GM19438 (cell line): Measurements from ENCODE around the gene PSG1.
"Not testable (repeated sequence)": the region's sequence is repeated elsewhere in the genome, so short reads cannot be mapped to it uniquely, and the experiment has no call there.

Experiments
- ATAC-seq: cut with Tn5 transposase; IDR thresholded peaks from one replicate; pipeline ENCODE4 v1.9.1; 2021; ENCODE audit warnings: low read depth; ENCODE audit not compliant: unreplicated experiment

Gene PSG1

DNA sequence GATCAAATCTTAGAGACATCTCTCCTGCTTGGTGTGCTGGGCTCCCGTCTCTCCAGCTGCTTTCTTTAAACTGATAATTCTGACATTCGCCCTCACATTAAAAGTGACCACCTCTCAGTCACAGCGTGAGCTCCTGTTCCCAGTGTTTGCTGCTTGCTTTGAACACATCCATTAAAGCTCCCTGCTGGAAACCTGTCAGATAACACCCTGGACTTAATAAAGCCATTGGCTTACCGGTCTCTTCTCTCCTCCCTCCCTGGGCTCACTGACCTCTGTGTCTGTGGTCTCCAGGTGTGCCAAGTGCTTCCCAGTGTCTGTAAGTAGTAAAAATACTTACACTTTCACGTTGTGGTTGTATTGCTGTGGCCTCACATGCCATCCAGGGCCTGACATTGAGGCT lies 2.5 kb upstream of the PSG1 start:
- not testable (repeated sequence) for ATAC-seq

GRCh38 chr19:42881279-42881678 lies 1.8 kb upstream of the PSG1 start:
- ATAC-seq, result not testable (repeated sequence)

GRCh38 chr19:42880621-42881020 lies 1.1 kb upstream of the PSG1 start:
- ATAC-seq, result not testable (repeated sequence)

GRCh38 chr19:42876596-42876995 lies 2.9 kb downstream of the PSG1 start:
- ATAC-seq, result not testable (repeated sequence)

DNA sequence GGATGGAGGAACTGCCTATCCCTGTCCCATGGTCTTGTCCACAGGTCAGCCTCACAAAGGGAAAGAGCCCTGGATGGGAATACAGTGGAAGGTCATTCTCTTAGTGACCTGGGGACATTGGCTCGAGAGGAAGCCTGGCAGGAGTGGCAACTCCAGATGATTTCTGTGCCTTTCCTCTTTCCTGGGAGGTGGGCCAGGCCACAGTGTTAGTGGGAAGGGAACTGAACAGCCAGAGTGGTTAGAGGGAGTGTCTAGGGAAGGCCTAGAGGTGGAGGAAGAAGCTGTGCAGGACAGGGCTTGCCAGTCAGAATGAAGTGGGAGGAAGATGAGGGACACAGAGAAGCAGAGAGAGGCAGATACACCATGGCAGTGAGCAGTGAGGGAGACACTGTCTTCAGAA lies 3.6 kb downstream of the PSG1 start:
- ATAC-seq, result not testable (repeated sequence)

DNA sequence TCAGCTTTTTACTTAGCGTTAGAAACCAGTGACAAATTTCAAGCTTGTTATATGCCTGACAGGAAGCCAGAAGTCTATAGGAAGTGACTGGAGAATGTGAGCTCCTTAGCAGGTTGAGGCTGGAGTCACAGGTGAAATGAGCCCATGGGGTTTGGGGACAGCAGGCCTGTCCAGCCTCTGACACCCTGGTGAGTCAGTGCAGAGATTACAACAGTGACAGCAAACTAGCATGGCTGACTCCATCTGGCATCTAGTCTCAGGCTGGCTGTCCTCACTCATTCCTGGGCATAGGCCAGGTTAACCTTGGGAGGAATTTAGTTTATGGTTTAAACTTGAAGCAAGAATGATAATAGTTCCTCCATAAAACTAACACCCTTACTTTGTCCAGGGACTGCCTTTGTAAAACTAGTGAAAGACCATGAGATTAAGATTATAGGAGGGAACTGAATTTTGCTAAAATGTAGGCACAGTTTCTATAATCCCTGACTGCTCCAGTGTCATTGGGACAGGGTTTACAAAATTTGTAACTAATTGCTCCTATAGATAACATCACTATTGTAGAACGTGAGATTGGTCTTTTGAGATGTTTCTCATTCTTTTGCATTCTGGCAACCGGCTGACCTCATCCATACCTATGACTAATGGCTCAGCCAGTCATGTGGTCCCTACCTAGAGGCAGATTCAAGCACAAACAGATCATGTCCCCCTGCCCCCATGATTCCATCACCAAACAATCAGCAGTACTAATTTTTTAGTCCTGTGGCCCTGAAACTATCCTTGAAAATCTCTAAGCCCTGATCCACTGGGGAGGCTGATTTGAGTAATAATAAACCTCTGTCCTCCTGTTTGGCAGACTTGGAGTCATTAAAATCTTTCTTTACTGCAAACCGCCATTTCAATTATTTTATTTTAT lies 4.4 kb downstream of the PSG1 start:
- ATAC-seq, result not testable (repeated sequence)

- ATAC-seq, result not testable (repeated sequence)
These were observed 5.4 kb downstream of the PSG1 start for GRCh38 chr19:42874136-42874535.

DNA sequence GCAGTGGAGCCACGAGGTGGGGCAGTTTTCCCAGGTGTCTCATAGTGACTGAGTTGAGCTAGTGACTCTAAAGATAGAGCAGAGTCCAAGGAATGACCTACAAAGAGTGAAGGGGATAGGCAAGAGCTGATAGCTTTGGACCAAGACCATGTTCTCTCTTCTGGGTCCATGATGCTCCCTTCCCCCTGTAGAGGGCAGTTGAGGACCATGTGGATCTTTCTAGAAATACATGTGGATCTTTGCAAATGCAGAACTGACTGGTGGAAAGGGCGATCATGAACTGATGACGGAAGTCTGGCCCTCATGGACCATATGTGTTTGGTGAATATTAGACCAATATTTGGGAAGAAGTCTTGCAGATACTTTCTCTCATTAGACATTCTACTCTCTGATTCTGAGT lies 6.9 kb downstream of the PSG1 start:
- no peak for ATAC-seq

DNA sequence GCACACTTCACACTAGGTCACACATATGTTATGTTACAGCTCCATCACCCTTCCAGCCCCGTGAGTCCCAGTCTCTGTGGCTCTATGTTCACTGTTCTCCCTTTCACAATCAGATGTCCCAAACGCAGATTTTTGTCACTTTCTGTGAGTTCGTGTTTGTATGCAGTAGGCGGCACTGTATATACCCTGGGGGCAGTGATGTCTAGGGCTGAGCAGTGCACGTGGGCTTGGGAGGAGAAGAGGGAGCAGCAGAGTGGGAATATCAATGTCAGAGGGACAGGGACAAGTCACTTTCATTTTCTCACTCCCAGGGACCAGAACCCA lies 22.0 kb downstream of the PSG1 start:
- no peak for ATAC-seq

DNA sequence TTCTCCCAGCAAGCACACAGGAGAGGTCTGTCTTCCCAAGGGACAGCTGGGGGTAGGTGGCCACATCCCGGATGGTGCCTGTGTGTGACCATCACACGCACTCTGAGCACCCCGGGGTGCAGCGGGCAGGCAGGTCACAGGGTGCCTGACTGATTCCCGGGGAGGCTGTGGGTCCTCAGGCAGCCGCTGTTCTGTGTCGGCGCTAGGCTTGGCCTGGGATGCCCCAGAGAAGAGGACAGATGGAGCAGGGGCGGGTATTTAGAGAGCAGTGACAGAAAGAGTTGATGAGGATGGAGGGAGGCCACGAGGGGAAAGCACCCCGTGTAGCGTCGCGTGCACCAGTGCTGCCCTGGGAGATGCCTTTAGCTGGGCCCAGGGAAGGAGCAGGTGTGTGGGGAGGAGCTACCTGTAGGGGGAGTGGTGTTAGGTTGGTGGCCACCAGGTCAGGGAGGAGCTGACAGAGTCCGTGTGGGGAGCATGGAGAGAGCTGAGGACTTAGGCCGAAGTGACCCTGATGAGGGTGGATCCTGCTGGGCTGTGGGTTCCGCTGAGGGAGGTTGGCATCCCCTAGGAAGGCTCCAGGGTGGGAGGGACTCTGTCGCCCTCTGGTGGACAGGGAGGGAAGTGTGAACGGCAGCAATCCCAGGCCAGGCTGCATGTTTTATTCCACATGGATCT lies 22.5 kb downstream of the PSG1 start:
- ATAC-seq, result not testable (repeated sequence)

DNA sequence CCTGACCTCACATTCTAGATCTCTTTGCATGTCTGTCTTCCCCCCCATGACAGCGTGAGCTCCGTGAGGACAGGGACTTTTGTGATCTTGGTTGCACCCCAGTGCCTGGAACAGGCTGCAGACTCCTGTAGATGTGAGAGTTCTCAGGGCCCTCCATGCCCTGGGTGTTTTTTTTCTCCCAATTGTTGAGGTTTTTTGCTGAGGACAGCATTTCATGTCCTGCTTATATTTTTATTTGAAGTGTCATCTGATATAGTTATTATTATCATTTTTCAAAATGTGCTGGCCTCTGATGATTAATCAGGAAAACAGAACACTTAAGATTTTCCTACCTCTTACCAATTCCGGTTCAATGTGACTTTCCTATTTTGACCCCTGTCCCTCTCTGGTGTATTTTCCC lies 24.8 kb downstream of the PSG1 start:
- not testable (repeated sequence) for ATAC-seq

DNA sequence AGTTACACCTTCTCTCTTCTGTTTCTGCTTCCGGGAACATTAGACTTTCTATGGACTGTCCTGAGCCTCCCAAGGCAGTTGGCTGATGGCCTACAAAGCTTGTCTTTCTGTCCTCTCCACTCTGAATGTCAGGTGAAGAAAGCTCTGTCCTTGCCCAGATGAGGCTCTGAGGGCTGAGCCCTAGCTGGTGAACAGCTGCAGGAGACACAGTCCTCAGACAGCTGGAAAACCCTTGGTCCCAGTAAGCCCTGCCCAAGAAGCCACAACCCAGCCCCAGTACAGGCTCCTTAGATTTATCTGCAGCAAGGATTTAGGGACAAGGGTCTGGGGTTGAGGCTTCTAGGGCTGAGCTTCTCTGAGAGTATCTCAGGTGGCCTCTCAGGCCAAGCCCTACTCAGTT lies 26.3 kb downstream of the PSG1 start:
- ATAC-seq, result not testable (repeated sequence)

- not testable (repeated sequence) for ATAC-seq
These were observed 26.7 kb downstream of the PSG1 start for GRCh38 chr19:42852821-42853220.

DNA sequence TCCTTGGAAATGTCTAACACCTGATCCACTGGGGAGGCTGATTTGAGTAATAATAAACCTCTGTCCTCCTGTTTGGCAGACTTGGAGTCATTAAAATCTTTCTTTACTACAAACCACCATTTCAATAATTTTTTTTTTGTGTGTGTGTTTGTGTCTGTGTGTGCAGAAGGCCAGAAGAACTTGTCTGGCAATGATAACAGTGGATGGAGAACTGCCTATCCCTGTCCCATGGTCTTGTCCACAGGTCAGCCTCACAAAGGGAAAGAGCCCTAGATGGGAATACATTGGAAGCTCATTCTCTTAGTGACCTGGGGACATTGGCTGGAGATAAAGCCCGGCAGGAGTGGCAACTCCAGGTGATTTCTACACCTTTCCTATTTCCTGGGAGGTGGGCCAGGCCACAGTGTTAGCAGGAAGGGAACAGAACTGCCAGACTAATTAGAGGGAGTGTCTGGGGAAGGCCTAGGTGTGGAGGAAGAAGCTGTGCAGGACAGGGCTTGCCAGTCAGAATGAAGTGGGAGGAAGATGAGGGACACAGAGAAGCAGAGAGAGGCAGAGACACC lies 27.7 kb downstream of the PSG1 start:
- ATAC-seq, result not testable (repeated sequence)

GRCh38 chr19:42850981-42851717 lies 28.4 kb downstream of the PSG1 start:
- ATAC-seq, result no peak

- ATAC-seq, result no peak
These were observed 32.9 kb downstream of the PSG1 start for GRCh38 chr19:42846597-42846996.

- ATAC-seq, result not testable (repeated sequence)
These were observed 35.9 kb downstream of the PSG1 start for GRCh38 chr19:42843631-42844030.

DNA sequence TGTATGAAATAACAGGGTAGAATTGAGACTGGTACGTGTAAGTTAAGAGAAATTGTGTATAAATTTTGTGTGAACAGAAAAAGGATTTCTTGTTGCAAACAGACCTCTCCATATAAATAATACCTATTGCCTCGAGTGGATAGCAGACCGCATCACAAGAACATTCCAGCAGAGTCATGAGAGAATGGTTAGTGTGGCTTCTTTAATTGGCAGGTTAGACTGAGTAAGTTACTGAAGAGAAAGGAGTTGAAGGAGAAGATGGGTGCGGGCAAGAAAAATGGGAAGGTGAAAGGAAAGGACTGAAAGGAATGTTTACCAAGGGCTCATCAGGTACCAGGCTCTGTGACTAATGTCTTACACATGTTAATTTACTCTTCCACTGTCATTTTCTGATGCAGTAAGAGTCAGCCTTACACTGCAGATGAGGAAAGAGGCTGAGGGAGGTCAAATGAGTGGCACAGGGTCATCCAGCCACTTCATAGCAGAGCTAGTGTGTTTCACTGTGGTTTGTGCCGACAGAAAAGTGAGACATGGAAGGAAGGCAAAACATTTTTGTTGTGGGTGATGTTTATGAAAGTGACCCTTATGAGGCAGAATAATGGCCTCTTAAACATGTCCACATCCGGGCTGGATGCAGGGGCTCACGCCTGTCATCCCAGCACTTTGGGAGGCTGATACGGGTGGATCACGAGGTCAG lies 46.6 kb downstream of the PSG1 start:
- not testable (repeated sequence) for ATAC-seq

DNA sequence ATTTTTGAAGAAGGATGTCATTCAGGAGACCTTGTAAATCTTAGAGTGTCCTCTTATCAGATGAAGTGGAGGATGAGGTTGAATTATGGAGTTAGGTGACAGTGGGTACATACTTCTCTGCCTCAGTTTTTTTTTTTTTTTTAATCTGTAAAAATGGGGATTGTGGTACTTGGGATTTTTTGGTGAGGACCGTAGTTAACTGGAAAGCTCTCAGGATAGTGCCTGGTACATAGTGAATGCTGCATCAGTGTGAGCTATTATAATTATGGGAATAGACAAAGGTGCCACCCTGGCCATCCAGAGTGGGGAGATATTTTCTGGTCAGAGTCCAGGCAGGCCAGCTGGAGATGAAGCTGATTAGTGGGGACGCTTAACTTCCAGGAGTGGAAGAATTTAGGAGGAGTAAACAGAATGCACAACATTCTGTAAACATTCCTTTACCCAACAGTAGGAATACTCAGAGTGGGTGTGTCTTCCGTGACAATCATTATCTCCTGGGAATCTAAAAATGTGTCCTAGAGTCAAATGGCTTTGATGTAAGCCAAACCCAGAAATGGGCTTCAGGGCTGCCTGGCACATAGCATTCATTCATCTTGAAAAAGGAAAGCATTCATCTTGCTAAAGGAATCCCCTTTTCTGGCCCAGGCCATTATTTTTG lies 47.4 kb downstream of the PSG1 start:
- ATAC-seq, result not testable (repeated sequence)
